Measurements from ENCODE around the gene SHD. TPM values are rescaled to one million over a fixed set of nuclear protein-coding genes. Genes with fewer than 3 reads are reported as not detected.
"Not testable (repeated sequence)": the region's sequence is repeated elsewhere in the genome, so short reads cannot be mapped to it uniquely, and the experiment has no call there.

SHD gene
- total RNA-seq, 1 experiment from 2014 or later = not detected

DNA sequence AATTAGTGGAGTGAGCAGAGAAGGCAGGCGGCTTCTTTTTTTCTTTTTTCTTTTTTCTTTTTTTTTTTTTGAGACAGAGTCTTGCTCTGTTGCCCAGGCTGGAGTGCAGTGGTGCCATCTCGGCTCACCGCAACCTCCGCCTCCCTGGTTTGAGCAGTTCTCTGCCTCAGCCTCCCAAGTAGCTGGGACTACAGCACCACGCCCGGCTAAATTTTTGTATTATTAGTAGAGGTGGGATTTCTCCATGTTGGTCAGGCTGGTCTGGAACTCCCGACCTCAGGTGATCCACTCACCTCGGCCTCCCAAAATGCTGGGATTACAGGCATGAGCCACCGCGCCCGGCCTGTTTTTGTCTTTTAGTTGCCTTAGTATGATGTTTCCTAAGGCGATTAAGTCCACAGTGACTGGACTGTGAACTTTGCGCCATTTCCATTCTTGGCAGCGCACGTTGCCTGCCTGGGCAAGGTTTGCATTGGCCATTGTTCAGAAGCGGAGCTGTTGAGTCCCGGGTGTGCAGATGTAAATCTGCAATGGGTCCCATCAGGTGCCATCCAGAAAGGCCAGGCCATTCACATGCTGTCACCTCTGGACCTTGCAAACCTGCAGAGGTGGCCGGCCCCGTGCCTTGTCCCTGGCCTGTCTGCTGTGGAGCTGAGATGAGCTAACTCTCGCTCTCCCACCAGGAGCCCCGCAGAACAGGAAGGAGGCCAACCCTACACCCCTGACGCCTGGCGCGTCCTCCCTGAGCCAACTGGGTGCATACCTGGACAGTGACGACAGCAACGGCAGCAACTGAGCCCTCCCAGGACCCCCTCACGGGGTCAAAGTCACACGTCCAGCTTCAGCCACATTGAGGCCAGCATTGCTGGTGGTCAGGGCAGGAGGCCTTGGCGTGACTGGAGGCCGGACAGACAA is 10.9 kb upstream of the SHD start:
- no peaks in the 10 kb centered on the region for H3K9me3 ChIP-seq (ENCODE audit: insufficient read depth, low read depth)
- no peak overlapping the region for H3K4me2 ChIP-seq
- H3F3A ChIP-seq (ENCODE audit: insufficient read depth, low read depth) = no peaks in the 10 kb centered on the region
- no peaks in the 10 kb centered on the region for H3K9me2 ChIP-seq (ENCODE audit: insufficient read depth)
- H3K4me3 ChIP-seq = no peak overlapping the region
- no TSS peak for BruUV-seq (replicated peaks)
- ChIA-PET POLR2A (ENCODE audit: unreplicated experiment) (interaction anchor here (0.7 kb wide), 1 partner anchor 267 kb away, joined by 14 read pairs; the partner anchor contains the start of gene PLIN5), CTCF (interaction anchor here (0.6 to 1.9 kb wide), 6 partner anchors 74 to 1319 kb away, joined by 3 to 9 read pairs (median 4); no protein-coding TSS in a partner anchor)
- no peak overlapping the region for H3K27ac ChIP-seq
- no peaks in the 10 kb centered on the region for H3K36me3 ChIP-seq (ENCODE audit: low read depth)
- no peaks in the 10 kb centered on the region for H4K20me1 ChIP-seq (ENCODE audit: insufficient read depth)
- no peaks in the 10 kb centered on the region for H3K79me2 ChIP-seq (ENCODE audit: low read depth)
- no peak for DNase-seq
- H2AFZ ChIP-seq = no peak overlapping the region
- no peaks in the 10 kb centered on the region for H3K27me3 ChIP-seq (ENCODE audit: insufficient read depth, low read depth)
- TF ChIP-seq, protein P1, sequence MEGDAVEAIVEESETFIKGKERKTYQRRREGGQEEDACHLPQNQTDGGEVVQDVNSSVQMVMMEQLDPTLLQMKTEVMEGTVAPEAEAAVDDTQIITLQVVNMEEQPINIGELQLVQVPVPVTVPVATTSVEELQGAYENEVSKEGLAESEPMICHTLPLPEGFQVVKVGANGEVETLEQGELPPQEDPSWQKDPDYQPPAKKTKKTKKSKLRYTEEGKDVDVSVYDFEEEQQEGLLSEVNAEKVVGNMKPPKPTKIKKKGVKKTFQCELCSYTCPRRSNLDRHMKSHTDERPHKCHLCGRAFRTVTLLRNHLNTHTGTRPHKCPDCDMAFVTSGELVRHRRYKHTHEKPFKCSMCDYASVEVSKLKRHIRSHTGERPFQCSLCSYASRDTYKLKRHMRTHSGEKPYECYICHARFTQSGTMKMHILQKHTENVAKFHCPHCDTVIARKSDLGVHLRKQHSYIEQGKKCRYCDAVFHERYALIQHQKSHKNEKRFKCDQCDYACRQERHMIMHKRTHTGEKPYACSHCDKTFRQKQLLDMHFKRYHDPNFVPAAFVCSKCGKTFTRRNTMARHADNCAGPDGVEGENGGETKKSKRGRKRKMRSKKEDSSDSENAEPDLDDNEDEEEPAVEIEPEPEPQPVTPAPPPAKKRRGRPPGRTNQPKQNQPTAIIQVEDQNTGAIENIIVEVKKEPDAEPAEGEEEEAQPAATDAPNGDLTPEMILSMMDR (conservative IDR thresholded peaks at IDR 0.05) = no peak
- no peak for TF ChIP-seq EZH2 (IDR thresholded peaks at IDR 0.05; ENCODE audit: low read depth)
- no peaks in the 10 kb centered on the region for H3K4me1 ChIP-seq (replicated peaks; ENCODE audit: insufficient read depth)
- intact Hi-C loops (cut with micrococcal nuclease; ENCODE audit: unreplicated experiment) = loop anchor here (1.0 kb wide), 1 partner anchor 84 kb away; no protein-coding TSS in a partner anchor

DNA sequence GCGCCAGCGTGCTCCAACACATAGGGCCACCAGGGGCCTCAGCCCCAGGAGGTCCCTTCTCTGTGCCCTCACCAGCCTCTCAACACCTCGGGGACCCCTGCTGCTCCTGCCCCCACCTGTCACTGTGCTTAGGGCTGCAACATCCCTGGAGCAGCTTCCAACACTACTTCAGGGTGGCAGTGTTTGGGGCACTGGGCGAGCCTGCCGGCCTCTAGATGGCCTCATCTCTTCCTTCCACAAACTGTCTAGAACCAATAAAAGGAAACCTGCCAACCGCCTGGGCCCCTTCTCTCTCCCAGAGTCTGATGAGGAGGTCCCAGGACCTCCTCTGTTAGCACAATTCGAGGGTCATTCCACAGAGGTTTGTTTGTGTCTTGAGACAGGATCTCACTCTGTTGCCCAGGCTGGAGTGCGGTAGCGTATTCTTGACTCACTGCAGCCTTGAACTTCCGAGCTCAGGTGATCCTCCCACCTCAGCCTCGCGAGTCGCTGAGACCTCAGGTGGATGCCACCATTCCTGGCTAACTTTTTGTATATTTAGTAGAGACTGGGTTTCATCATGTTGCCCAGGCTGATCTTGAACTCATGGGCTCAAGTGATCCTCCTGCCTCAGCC is 10.1 kb upstream of the SHD start:
- Histone ChIP-seq H2AFZ (no peak overlapping the region), H3K27ac (no peak overlapping the region), H3K9me3 (ENCODE audit: insufficient read depth, low read depth) (no peaks in the 10 kb centered on the region), H3K4me1 (replicated peaks; ENCODE audit: insufficient read depth) (no peaks in the 10 kb centered on the region), H4K20me1 (ENCODE audit: insufficient read depth) (no peaks in the 10 kb centered on the region), H3K4me2 (no peak overlapping the region), H3K27me3 (ENCODE audit: insufficient read depth, low read depth) (no peaks in the 10 kb centered on the region), H3K4me3 (no peak overlapping the region), H3K36me3 (ENCODE audit: low read depth) (no peaks in the 10 kb centered on the region), H3K9me2 (ENCODE audit: insufficient read depth) (no peaks in the 10 kb centered on the region), H3K79me2 (ENCODE audit: low read depth) (no peaks in the 10 kb centered on the region), H3F3A (ENCODE audit: insufficient read depth, low read depth) (no peaks in the 10 kb centered on the region)
- DNase-seq = no peak
- BruUV-seq (replicated peaks) = no TSS peak
- no peak for TF ChIP-seq EZH2 (IDR thresholded peaks at IDR 0.05; ENCODE audit: low read depth)
- TF ChIP-seq, protein P1 (conservative IDR thresholded peaks at IDR 0.05) = no peak
- ChIA-PET POLR2A (ENCODE audit: unreplicated experiment) (no interaction called here), CTCF (interaction anchor here (0.6 kb wide), 1 partner anchor 73 kb away, joined by 3 read pairs; no protein-coding TSS in a partner anchor)
- intact Hi-C loops (cut with micrococcal nuclease; ENCODE audit: unreplicated experiment) = no loop called here

DNA sequence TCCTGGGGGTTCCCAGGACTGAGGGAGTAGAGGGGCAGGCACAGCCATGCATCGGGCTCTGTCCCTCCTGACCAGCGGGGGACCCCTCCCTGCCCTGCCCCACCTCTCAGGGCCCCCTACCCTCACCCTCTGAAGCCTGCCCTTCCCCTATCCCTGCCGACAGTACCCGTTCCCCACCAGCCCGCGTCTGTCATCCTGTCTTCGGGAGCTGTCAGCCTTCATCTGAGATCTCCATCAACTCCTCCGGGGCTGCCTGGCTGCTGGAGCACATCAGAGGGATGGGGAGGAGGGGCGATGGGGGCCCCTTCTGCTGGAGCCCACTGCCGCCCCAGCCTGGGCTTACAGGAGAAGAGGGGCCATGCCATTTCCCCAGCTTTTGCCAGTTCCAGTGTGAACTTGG is 6.2 kb upstream of the SHD start:
- intact Hi-C loops (cut with micrococcal nuclease; ENCODE audit: unreplicated experiment) = no loop called here
- CTCF ChIA-PET = no interaction called here

DNA sequence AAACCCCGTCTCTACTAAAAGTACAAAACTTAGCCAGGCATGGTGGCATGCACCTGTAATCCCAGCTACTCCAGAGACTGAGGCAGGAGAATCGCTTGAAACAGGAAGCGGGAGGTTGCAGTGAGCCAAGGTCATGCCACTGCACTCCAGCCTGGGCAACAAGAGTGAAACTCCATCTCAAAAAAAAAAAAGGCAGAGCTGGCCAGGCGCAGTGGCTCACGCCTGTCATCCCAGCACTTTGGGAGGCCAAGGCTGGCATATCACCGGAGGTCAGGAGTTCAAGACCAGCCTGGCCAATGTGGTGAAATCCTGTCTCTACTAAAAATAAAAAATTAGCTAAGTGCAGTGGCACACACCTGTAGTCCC is 4.8 kb upstream of the SHD start:
- H3K9me3 ChIP-seq (ENCODE audit: insufficient read depth, low read depth); H4K20me1 ChIP-seq (ENCODE audit: insufficient read depth); H3K36me3 ChIP-seq (ENCODE audit: low read depth); intact Hi-C loops (cut with micrococcal nuclease; ENCODE audit: unreplicated experiment); BruUV-seq (replicated peaks); H3K4me1 ChIP-seq (replicated peaks; ENCODE audit: insufficient read depth); H3K27me3 ChIP-seq (ENCODE audit: insufficient read depth, low read depth); H2AFZ ChIP-seq; H3K79me2 ChIP-seq (ENCODE audit: low read depth); H3F3A ChIP-seq (ENCODE audit: insufficient read depth, low read depth); H3K4me2 ChIP-seq; CTCF ChIA-PET; DNase-seq; H3K4me3 ChIP-seq; H3K27ac ChIP-seq; H3K9me2 ChIP-seq (ENCODE audit: insufficient read depth): not testable (repeated sequence)
- POLR2A ChIA-PET (ENCODE audit: unreplicated experiment) = interaction anchor here (0.6 kb wide), 1 partner anchor 46 kb away, joined by 4 read pairs; no protein-coding TSS in a partner anchor

More for the DNA sequence above, 6.2 kb upstream of the SHD start:
- Histone ChIP-seq H3K36me3 (ENCODE audit: low read depth) (no peaks in the 10 kb centered on the region), H3K27me3 (ENCODE audit: insufficient read depth, low read depth) (no peaks in the 10 kb centered on the region), H3F3A (ENCODE audit: insufficient read depth, low read depth) (no peaks in the 10 kb centered on the region), H2AFZ (no peak overlapping the region), H4K20me1 (ENCODE audit: insufficient read depth) (no peaks in the 10 kb centered on the region), H3K27ac (no peak overlapping the region), H3K4me1 (replicated peaks; ENCODE audit: insufficient read depth) (no peaks in the 10 kb centered on the region), H3K4me2 (no peak overlapping the region), H3K9me2 (ENCODE audit: insufficient read depth) (no peaks in the 10 kb centered on the region), H3K9me3 (ENCODE audit: insufficient read depth, low read depth) (no peaks in the 10 kb centered on the region), H3K79me2 (ENCODE audit: low read depth) (no peaks in the 10 kb centered on the region), H3K4me3 (no peak overlapping the region)
- no TSS peak for BruUV-seq (replicated peaks)
- DNase-seq = no peak
- POLR2A ChIA-PET (ENCODE audit: unreplicated experiment) = no interaction called here
- TF ChIP-seq EZH2 (IDR thresholded peaks at IDR 0.05; ENCODE audit: low read depth) = no peak
- TF ChIP-seq, protein P1 (conservative IDR thresholded peaks at IDR 0.05) = no peak
